Testis (tissue), 2 donors: Measurements from ENCODE around the gene PTEN.

Experiments
- POLR2A ChIP-seq: fragments of 450-650 bp; IDR thresholded peaks from one replicate; pipeline ENCODE4 v1.6.1; 2017; ENCODE audit warnings: antibody characterized with exemption, mild to moderate bottlenecking, moderate library complexity
- TF ChIP-seq, protein P1 (sequence below), 3 experiments: fragments of 450-650 bp in 2 of 3; fragments of 200-600 bp in 1 of 3; sonication (generic) in 1 of 3; IDR thresholded peaks; one replicate each; pipeline ENCODE4 v1.5.1; 2016 to 2019; ENCODE audit warnings: antibody characterized with exemption in 3 of 3, mild to moderate bottlenecking in 2 of 3, moderate library complexity in 1 of 3

DNA sequence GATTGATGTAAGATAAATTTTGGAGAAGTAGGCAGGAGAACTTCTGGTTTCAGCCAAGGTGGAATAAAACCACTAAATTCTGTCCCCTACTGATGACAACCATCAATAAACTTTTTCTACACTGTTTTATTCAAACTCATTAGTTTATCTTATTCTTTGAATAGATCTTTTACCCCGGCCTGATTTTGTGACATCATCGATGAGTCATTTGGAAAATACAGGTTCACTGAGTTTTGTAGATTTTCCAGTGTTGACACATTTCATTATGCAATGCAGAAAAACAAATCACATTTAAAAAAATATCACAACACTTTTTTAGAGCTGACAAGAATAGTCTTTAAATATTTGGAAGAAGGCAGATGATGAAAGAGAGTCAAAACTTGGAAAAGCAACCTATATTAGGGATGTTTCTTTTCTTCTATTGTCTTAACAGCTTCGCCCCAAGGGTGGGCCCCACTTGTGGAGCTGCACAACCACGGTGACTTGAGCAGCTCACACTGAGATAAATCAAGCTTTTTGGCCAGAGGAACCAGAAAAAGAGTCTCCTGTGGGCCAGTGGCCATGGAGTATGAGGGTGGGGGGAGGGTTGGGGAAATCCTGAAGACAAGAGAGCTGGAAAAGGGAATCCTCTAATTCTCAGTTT is 112.8 kb downstream of the PTEN start:
- TF ChIP-seq, protein P1, sequence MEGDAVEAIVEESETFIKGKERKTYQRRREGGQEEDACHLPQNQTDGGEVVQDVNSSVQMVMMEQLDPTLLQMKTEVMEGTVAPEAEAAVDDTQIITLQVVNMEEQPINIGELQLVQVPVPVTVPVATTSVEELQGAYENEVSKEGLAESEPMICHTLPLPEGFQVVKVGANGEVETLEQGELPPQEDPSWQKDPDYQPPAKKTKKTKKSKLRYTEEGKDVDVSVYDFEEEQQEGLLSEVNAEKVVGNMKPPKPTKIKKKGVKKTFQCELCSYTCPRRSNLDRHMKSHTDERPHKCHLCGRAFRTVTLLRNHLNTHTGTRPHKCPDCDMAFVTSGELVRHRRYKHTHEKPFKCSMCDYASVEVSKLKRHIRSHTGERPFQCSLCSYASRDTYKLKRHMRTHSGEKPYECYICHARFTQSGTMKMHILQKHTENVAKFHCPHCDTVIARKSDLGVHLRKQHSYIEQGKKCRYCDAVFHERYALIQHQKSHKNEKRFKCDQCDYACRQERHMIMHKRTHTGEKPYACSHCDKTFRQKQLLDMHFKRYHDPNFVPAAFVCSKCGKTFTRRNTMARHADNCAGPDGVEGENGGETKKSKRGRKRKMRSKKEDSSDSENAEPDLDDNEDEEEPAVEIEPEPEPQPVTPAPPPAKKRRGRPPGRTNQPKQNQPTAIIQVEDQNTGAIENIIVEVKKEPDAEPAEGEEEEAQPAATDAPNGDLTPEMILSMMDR (IDR thresholded peaks at IDR 0.05) = no peak
- TF ChIP-seq POLR2A = no peak
